ENCODE results near the gene PTGR3. TPM values are rescaled to one million over a fixed set of nuclear protein-coding genes. Genes with fewer than 3 reads are reported as not detected.

The PTGR3 gene
- total RNA-seq, 1 experiment from 2014 or later = 6.9 TPM

DNA sequence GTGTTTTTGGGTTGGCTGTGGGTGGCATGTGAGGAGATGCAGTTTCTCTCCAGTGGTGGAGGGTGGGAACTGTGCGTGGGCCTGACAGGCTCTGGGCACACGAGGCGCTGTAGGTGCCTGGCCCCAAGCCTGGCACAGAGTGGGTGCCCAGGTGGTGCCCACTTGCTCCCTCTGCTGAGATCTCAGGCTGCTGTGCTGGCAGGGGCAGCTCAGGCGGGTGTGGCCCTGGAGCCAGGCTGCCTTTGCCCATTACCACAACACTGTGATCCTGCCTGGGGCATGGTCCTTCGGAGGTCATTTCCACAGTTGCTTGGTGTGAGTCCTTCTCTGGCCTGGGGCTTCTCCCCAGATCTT, 22.1 kb upstream of the PTGR3 start:
- Histone ChIP-seq H3K27ac (ENCODE audit: low read depth, low read length, poor library complexity, severe bottlenecking) (no peak overlapping the region), H3K36me3 (ENCODE audit: insufficient read depth, low read length, poor library complexity, severe bottlenecking) (no peaks in the 10 kb centered on the region), H3K4me3 (ENCODE audit: low read depth, low read length, poor library complexity, severe bottlenecking) (no peak overlapping the region), H3K27me3 (replicated peaks; ENCODE audit: insufficient read depth, low read depth, low read length, poor library complexity) (no peaks in the 10 kb centered on the region), H3K9me3 (ENCODE audit: low read depth, low read length, poor library complexity, severe bottlenecking) (no peaks in the 10 kb centered on the region), H3K4me1 (ENCODE audit: insufficient read depth, low read length, poor library complexity, severe bottlenecking) (peaks cover 27% of the 10 kb centered on the region)
- DNase-seq (ENCODE audit: low spot score) = no peak
- no peak for TF ChIP-seq EZH2 (IDR thresholded peaks at IDR 0.05; ENCODE audit: borderline replicate concordance, low read depth, low read length, poor library complexity, severe bottlenecking)
- no peak for TF ChIP-seq CTCF (conservative IDR thresholded peaks at IDR 0.05; ENCODE audit: low read depth, low read length)
- BruUV-seq (replicated peaks) = no TSS peak
- intact Hi-C loops (cut with micrococcal nuclease; ENCODE audit: unreplicated experiment) = no loop called here
- POLR2A ChIA-PET (ENCODE audit: low non-redundant PET) = no interaction called here
- CTCF ChIA-PET = no interaction called here

- no peaks in the 10 kb centered on the region for H3K9me3 ChIP-seq (ENCODE audit: low read depth, low read length, poor library complexity, severe bottlenecking)
- H3K27ac ChIP-seq (ENCODE audit: low read depth, low read length, poor library complexity, severe bottlenecking) = no peak overlapping the region
- TF ChIP-seq CTCF (conservative IDR thresholded peaks at IDR 0.05; ENCODE audit: low read depth, low read length) (no peak), EZH2 (IDR thresholded peaks at IDR 0.05; ENCODE audit: borderline replicate concordance, low read depth, low read length, poor library complexity, severe bottlenecking) (no peak)
- no peak overlapping the region for H3K4me3 ChIP-seq (ENCODE audit: low read depth, low read length, poor library complexity, severe bottlenecking)
- CTCF ChIA-PET = no interaction called here
- no peaks in the 10 kb centered on the region for H3K36me3 ChIP-seq (ENCODE audit: insufficient read depth, low read length, poor library complexity, severe bottlenecking)
- POLR2A ChIA-PET (ENCODE audit: low non-redundant PET) = interaction anchor here (0.6 kb wide), 1 partner anchor 228 kb away, joined by 5 read pairs; no protein-coding TSS in a partner anchor
- DNase-seq (ENCODE audit: low spot score) = peak; percentile 75
- H3K4me1 ChIP-seq (ENCODE audit: insufficient read depth, low read length, poor library complexity, severe bottlenecking) = peaks cover 27% of the 10 kb centered on the region
- BruUV-seq (replicated peaks) = no TSS peak
- no peaks in the 10 kb centered on the region for H3K27me3 ChIP-seq (replicated peaks; ENCODE audit: insufficient read depth, low read depth, low read length, poor library complexity)
- intact Hi-C loops (cut with micrococcal nuclease; ENCODE audit: unreplicated experiment) = no loop called here
Measured at GRCh38 chr18:75230163-75231052, 21.5 kb upstream of the PTGR3 start.

GRCh38 chr18:75229437-75229836, 20.5 kb upstream of the PTGR3 start:
- no peak overlapping the region for H3K27ac ChIP-seq (ENCODE audit: low read depth, low read length, poor library complexity, severe bottlenecking)
- no peak overlapping the region for H3K4me3 ChIP-seq (ENCODE audit: low read depth, low read length, poor library complexity, severe bottlenecking)
- DNase-seq (ENCODE audit: low spot score) = no peak
- POLR2A ChIA-PET (ENCODE audit: low non-redundant PET) = no interaction called here
- H3K36me3 ChIP-seq (ENCODE audit: insufficient read depth, low read length, poor library complexity, severe bottlenecking) = no peaks in the 10 kb centered on the region
- TF ChIP-seq CTCF (conservative IDR thresholded peaks at IDR 0.05; ENCODE audit: low read depth, low read length) (no peak), EZH2 (IDR thresholded peaks at IDR 0.05; ENCODE audit: borderline replicate concordance, low read depth, low read length, poor library complexity, severe bottlenecking) (no peak)
- intact Hi-C loops (cut with micrococcal nuclease; ENCODE audit: unreplicated experiment) = no loop called here
- H3K9me3 ChIP-seq (ENCODE audit: low read depth, low read length, poor library complexity, severe bottlenecking) = no peaks in the 10 kb centered on the region
- peaks cover 27% of the 10 kb centered on the region for H3K4me1 ChIP-seq (ENCODE audit: insufficient read depth, low read length, poor library complexity, severe bottlenecking)
- CTCF ChIA-PET = no interaction called here
- BruUV-seq (replicated peaks) = no TSS peak
- H3K27me3 ChIP-seq (replicated peaks; ENCODE audit: insufficient read depth, low read depth, low read length, poor library complexity) = no peaks in the 10 kb centered on the region

Measured in A673 (cell line).